CD14-positive monocyte (primary cell): ENCODE results near the gene CINP. TPM values are rescaled to one million over a fixed set of nuclear protein-coding genes. Genes with fewer than 3 reads are reported as not detected.

Experiments
- DNase-seq, 3 donors: peaks; one replicate each; pipeline ENCODE4 v3.0.0-alpha.2; 2011 to 2022
- H2AFZ ChIP-seq: 2 replicates; pipeline ENCODE4 v1.6.0; 2012; ENCODE audit warnings: mild to moderate bottlenecking, low read depth, low read length, inconsistent platforms; ENCODE audit not compliant: insufficient read depth, poor library complexity, severe bottlenecking
- H3K27ac ChIP-seq, 2 donors: 1 replicate in 1 of 2; 2 replicates in 1 of 2; pipeline ENCODE4 v1.5.1; 2012 to 2013; ENCODE audit warnings: low read length in 2 of 2, control low read depth in 1 of 2, inconsistent platforms in 1 of 2, low read depth in 1 of 2, mild to moderate bottlenecking in 1 of 2
- H3K27me3 ChIP-seq, 2 donors: one replicate each; pipeline versions ENCODE4 v1.6.0 to v1.6.1; 2011 to 2013; ENCODE audit warnings: low read length in 2 of 2; ENCODE audit not compliant: control insufficient read depth in 2 of 2, insufficient read depth in 2 of 2
- H3K36me3 ChIP-seq, 2 donors: replicated peaks in 1 of 2; 1 replicate in 1 of 2; 2 replicates in 1 of 2; pipeline versions ENCODE4 v1.5.1 to v1.6.1; 2012 to 2013; ENCODE audit warnings: low read length in 2 of 2, control low read depth in 1 of 2, inconsistent platforms in 1 of 2, mild to moderate bottlenecking in 1 of 2; ENCODE audit not compliant: insufficient read depth in 2 of 2, control insufficient read depth in 1 of 2
- H3K4me1 ChIP-seq, 2 donors: 1 replicate in 1 of 2; 2 replicates in 1 of 2; pipeline versions ENCODE4 v1.5.1 to v1.6.1; 2012 to 2013; ENCODE audit warnings: low read length in 2 of 2, control low read depth in 1 of 2, inconsistent platforms in 1 of 2, mild to moderate bottlenecking in 1 of 2, moderate library complexity in 1 of 2; ENCODE audit not compliant: insufficient read depth in 2 of 2, control insufficient read depth in 1 of 2
- H3K4me2 ChIP-seq: replicated peaks from 2 replicates; pipeline ENCODE3; 2012; ENCODE audit warnings: low read length, moderate library complexity, mild to moderate bottlenecking; ENCODE audit not compliant: poor library complexity, severe bottlenecking; ENCODE audit errors: extremely low read depth
- H3K4me3 ChIP-seq, 3 experiments: fragments of 200-600 bp in 1 of 3; sonication (generic) in 1 of 3; replicated peaks in 1 of 3; 1 replicate in 2 of 3; 2 replicates in 1 of 3; pipeline ENCODE4 v1.5.1; 2011 to 2013; ENCODE audit warnings: low read length in 3 of 3, mild to moderate bottlenecking in 3 of 3, control low read depth in 2 of 3, low read depth in 2 of 3, inconsistent platforms in 1 of 3, moderate library complexity in 1 of 3
- H3K79me2 ChIP-seq: 2 replicates; pipeline ENCODE4 v1.6.0; 2012; ENCODE audit warnings: mild to moderate bottlenecking, control low read depth, inconsistent platforms, low read length, moderate library complexity; ENCODE audit not compliant: insufficient read depth
- H3K9ac ChIP-seq: 2 replicates; pipeline ENCODE4 v1.6.0; 2017; ENCODE audit warnings: low read length, mild to moderate bottlenecking; ENCODE audit not compliant: insufficient read depth, poor library complexity, severe bottlenecking
- H3K9me3 ChIP-seq, 2 donors: replicated peaks in 1 of 2; 1 replicate in 1 of 2; 2 replicates in 1 of 2; pipeline versions ENCODE4 v1.5.1 to v1.6.1; 2012 to 2013; ENCODE audit warnings: low read length in 2 of 2, control low read depth in 1 of 2; ENCODE audit not compliant: control insufficient read depth in 1 of 2, insufficient read depth in 1 of 2
- H4K20me1 ChIP-seq: 2 replicates; pipeline ENCODE4 v1.6.0; 2012; ENCODE audit warnings: mild to moderate bottlenecking, low read length, control low read depth, moderate library complexity; ENCODE audit not compliant: insufficient read depth
- H3K27ac Mint-ChIP-seq, 7 donors: one replicate each; pipeline ENCODE4 v1.8.0; 2020; ENCODE audit warnings: mild to moderate bottlenecking in 7 of 7, mixed read lengths in 7 of 7, moderate library complexity in 6 of 7, inconsistent platforms in 2 of 7
- H3K27me3 Mint-ChIP-seq, 3 donors: one replicate each; pipeline ENCODE4 v1.8.0; 2021 to 2022; ENCODE audit warnings: low read depth in 3 of 3, mild to moderate bottlenecking in 3 of 3, mixed read lengths in 3 of 3, moderate library complexity in 3 of 3, inconsistent platforms in 1 of 3
- H3K36me3 Mint-ChIP-seq, 2 donors: one replicate each; pipeline ENCODE4 v1.8.0; 2020; ENCODE audit warnings: mixed read lengths in 2 of 2, inconsistent platforms in 1 of 2, mild to moderate bottlenecking in 1 of 2
- H3K4me1 Mint-ChIP-seq: one replicate; pipeline ENCODE4 v1.8.0; 2020; ENCODE audit warnings: mild to moderate bottlenecking, mixed read lengths
- H3K4me3 Mint-ChIP-seq, 2 donors: one replicate each; pipeline ENCODE4 v1.8.0; 2020; ENCODE audit warnings: mild to moderate bottlenecking in 2 of 2, mixed read lengths in 2 of 2, moderate library complexity in 1 of 2
- H3K9me3 Mint-ChIP-seq, 7 donors: one replicate each; pipeline ENCODE4 v1.8.0; 2020 to 2022; ENCODE audit warnings: mixed read lengths in 7 of 7, mild to moderate bottlenecking in 6 of 7, moderate library complexity in 6 of 7, inconsistent platforms in 2 of 7
- CTCF ChIP-seq: fragments of 200-600 bp; IDR thresholded peaks from one replicate; pipeline ENCODE4 v1.8.0; 2022; ENCODE audit warnings: antibody characterized with exemption, mild to moderate bottlenecking
- WGBS: methylation state at CpG from one replicate; pipeline ENCODE4 v1.1.5; 2013; ENCODE audit warnings: missing lambda C conversion rate; ENCODE audit not compliant: insufficient coverage; 5-methylcytosine and 5-hydroxymethylcytosine counted together
- intact Hi-C, 2 donors: fragments of 100-400 bp; cut with micrococcal nuclease; formaldehyde crosslinking; loops; one replicate each; pipeline versions ENCODE4 v1.15.0 to v1.15.1; 2023
- polyA plus RNA-seq, 3 donors: library from polyadenylated mRNA; depleted of rRNA in 1 of 3; unstranded in 2 of 3; stranded (reverse) in 1 of 3; fragments of 300-500 nt in 2 of 3; fragments of >200 nt in 1 of 3; fragmentation: Illumina TruSeq in 2 of 3; gene quantifications; 1 replicate in 2 of 3; 2 replicates in 1 of 3; pipeline ENCODE4 v1.2.3, GENCODE V29; 2012 to 2021

The CINP gene
- polyA plus RNA-seq, 3 donors, result 28.9 to 58.5 (median 57.1) TPM

GRCh38 chr14:102351023-102351422, 11.7 kb downstream of the CINP start:
- no peaks in the 10 kb centered on the region for H3K9me3 Mint-ChIP-seq
- peak overlapping the region; percentile 61 to 82 for H3K27ac ChIP-seq
- WGBS, result no CpG with 5 or more reads among the region's 10 CpGs

GRCh38 chr14:102348376-102348775, 14.3 kb downstream of the CINP start:
- no peaks in the 10 kb centered on the region for H3K27me3 ChIP-seq
- WGBS, result 98% methylated on average over 16 of the region's 16 CpGs
- Mint-ChIP-seq H3K36me3 (peaks cover 68 to 84% of the 10 kb centered on the region in 2 donors), H3K4me1 (peaks cover 14% of the 10 kb centered on the region), H3K27me3 (peaks cover 0 to 2% (median 0%) of the 10 kb centered on the region in 3 donors), H3K9me3 (no peaks in the 10 kb centered on the region), H3K27ac (peak overlapping the region in 2 of 7 donors; percentile 1 to 50), H3K4me3 (no peak overlapping the region)
- no peak for DNase-seq
- H3K4me3 ChIP-seq, result no peak overlapping the region
- H2AFZ ChIP-seq, result no peak overlapping the region
- no peaks in the 10 kb centered on the region for H3K79me2 ChIP-seq
- no peak overlapping the region for H3K9ac ChIP-seq
- peaks cover 64 to 71% of the 10 kb centered on the region in 2 donors for H3K36me3 ChIP-seq
- TF ChIP-seq CTCF, result no peak
- no peak overlapping the region for H3K4me2 ChIP-seq
- H3K4me1 ChIP-seq, result peaks cover 17 to 22% of the 10 kb centered on the region in 2 donors
- no peak overlapping the region for H3K27ac ChIP-seq
- no peaks in the 10 kb centered on the region for H4K20me1 ChIP-seq
- H3K9me3 ChIP-seq, result no peaks in the 10 kb centered on the region
- intact Hi-C loops, result no loop called here

More at GRCh38 chr14:102351023-102351422, 11.7 kb downstream of the CINP start:
- H3K9me3 ChIP-seq, result no peaks in the 10 kb centered on the region
- peaks cover 65 to 71% of the 10 kb centered on the region in 2 donors for H3K36me3 ChIP-seq
- DNase-seq, result peak in 2 of 3 donors; percentile 14 to 23
- H3K79me2 ChIP-seq, result no peaks in the 10 kb centered on the region
- peak overlapping the region in 1 of 2 donors; percentile 33 for H3K4me3 Mint-ChIP-seq
- intact Hi-C loops, result no loop called here
- no peaks in the 10 kb centered on the region for H3K27me3 ChIP-seq
- H3K4me1 Mint-ChIP-seq, result peaks cover 14% of the 10 kb centered on the region
- H3K27ac Mint-ChIP-seq, result peak overlapping the region; percentile 77 to 94 (median 91)
- peaks cover 0 to 2% (median 0%) of the 10 kb centered on the region in 3 donors for H3K27me3 Mint-ChIP-seq
- H3K36me3 Mint-ChIP-seq, result peaks cover 69 to 84% of the 10 kb centered on the region in 2 donors
- peaks cover 17 to 22% of the 10 kb centered on the region in 2 donors for H3K4me1 ChIP-seq
- H3K4me3 ChIP-seq, result peak overlapping the region in 1 of 3 experiments; percentile 19
- H4K20me1 ChIP-seq, result no peaks in the 10 kb centered on the region
- TF ChIP-seq CTCF, result no peak
- H3K4me2 ChIP-seq, result peak overlapping the region; percentile 20
- H3K9ac ChIP-seq, result no peak overlapping the region
- H2AFZ ChIP-seq, result peak overlapping the region; percentile 52
